ENCODE measurements around the gene TMEM143. TPM values are rescaled to one million over a fixed set of nuclear protein-coding genes. Genes with fewer than 3 reads are reported as not detected.

Gene TMEM143
- total and polyA plus RNA-seq, 10 of the 15 experiments (the other 5 are each of a cell fraction or from before 2014, with no cell fraction given): 1.5 to 19.5 (median 10.1) TPM

DNA sequence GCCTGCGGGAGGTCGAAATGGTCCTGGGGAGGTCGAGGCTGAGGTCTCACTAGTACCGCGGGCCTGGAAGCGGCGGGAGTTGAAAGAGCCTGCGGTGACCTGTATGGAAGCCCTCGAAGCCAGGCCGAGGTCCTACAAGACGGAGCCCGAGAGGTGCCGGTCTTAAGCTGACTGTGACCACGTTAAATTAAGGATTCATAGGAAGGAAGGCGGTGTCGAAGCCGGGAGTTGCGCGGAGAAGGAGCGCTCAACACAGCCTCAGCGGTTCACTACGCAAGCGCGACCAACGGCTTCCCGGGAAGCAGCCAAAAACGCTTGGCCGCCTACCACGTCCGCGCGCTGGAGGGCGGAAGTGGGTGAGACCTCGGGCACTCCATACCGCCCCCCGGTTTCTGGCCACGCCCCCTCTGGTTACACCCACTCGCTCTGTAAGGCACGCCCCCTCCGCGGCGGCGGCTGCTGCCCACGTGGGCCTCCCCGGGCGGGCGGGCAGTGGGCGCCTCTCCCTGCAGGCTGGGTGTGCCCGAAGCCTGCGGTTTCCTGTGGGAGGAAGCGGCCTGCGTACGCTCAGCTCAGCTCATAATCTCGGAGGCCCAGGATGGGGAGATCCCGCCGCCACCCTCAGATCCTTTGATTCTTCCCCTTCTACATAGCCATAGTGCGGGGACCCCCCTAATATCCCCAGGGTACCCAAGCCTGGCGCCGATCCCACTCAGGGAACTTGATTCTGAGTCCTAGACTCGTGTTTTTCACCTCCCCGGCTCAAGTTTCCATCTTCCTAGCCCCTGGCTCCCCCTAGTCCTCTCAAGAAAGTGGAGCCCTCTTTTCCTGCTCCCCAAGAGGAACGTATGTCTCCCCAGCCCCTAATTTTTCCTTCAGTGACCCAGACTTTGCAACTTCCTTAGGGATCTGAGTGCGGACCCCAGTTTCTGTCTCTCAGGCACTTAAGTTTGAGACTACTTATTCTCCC lies 41.8 kb downstream of the TMEM143 start (continued):
- TF ChIP-seq, protein P1, sequence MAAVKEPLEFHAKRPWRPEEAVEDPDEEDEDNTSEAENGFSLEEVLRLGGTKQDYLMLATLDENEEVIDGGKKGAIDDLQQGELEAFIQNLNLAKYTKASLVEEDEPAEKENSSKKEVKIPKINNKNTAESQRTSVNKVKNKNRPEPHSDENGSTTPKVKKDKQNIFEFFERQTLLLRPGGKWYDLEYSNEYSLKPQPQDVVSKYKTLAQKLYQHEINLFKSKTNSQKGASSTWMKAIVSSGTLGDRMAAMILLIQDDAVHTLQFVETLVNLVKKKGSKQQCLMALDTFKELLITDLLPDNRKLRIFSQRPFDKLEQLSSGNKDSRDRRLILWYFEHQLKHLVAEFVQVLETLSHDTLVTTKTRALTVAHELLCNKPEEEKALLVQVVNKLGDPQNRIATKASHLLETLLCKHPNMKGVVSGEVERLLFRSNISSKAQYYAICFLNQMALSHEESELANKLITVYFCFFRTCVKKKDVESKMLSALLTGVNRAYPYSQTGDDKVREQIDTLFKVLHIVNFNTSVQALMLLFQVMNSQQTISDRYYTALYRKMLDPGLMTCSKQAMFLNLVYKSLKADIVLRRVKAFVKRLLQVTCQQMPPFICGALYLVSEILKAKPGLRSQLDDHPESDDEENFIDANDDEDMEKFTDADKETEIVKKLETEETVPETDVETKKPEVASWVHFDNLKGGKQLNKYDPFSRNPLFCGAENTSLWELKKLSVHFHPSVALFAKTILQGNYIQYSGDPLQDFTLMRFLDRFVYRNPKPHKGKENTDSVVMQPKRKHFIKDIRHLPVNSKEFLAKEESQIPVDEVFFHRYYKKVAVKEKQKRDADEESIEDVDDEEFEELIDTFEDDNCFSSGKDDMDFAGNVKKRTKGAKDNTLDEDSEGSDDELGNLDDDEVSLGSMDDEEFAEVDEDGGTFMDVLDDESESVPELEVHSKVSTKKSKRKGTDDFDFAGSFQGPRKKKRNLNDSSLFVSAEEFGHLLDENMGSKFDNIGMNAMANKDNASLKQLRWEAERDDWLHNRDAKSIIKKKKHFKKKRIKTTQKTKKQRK (IDR thresholded peaks at IDR 0.05; ENCODE audit: low read depth, low read length): no peak
- peak; percentile 62; the same call in 1 of the 2 replicates for TF ChIP-seq TCF12 (IDR thresholded peaks at IDR 0.05; ENCODE audit: low read depth, low read length)
- no peak for TF ChIP-seq NR2C1 (IDR thresholded peaks at IDR 0.05)
- 0 out of 2 replicates have a peak, but pooled peaks have one; percentile 5 for TF ChIP-seq IRF4 (IDR thresholded peaks at IDR 0.05; ENCODE audit: low read depth, low read length)
- 0 out of 2 replicates have a peak, but pooled peaks have one; percentile 34 for TF ChIP-seq NFYB (IDR thresholded peaks at IDR 0.05; ENCODE audit: insufficient read depth, low read depth, low read length)
- peak; percentile 76 for TF ChIP-seq TCF3 (IDR thresholded peaks at IDR 0.05; ENCODE audit: borderline replicate concordance, insufficient read depth, low read depth, low read length)
- peak; percentile 82 for TF ChIP-seq MEF2B (IDR thresholded peaks at IDR 0.05; ENCODE audit: partially characterized antibody, poor library complexity, severe bottlenecking)
- TF ChIP-seq TBL1XR1 (IDR thresholded peaks at IDR 0.05; ENCODE audit: low read depth, low read length): peak; percentile 64; the same call in 1 of the 2 replicates
- TF ChIP-seq, protein P2, sequence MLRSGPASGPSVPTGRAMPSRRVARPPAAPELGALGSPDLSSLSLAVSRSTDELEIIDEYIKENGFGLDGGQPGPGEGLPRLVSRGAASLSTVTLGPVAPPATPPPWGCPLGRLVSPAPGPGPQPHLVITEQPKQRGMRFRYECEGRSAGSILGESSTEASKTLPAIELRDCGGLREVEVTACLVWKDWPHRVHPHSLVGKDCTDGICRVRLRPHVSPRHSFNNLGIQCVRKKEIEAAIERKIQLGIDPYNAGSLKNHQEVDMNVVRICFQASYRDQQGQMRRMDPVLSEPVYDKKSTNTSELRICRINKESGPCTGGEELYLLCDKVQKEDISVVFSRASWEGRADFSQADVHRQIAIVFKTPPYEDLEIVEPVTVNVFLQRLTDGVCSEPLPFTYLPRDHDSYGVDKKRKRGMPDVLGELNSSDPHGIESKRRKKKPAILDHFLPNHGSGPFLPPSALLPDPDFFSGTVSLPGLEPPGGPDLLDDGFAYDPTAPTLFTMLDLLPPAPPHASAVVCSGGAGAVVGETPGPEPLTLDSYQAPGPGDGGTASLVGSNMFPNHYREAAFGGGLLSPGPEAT (IDR thresholded peaks at IDR 0.05; ENCODE audit: low read depth): peak; percentile 77
- TF ChIP-seq, protein P3, sequence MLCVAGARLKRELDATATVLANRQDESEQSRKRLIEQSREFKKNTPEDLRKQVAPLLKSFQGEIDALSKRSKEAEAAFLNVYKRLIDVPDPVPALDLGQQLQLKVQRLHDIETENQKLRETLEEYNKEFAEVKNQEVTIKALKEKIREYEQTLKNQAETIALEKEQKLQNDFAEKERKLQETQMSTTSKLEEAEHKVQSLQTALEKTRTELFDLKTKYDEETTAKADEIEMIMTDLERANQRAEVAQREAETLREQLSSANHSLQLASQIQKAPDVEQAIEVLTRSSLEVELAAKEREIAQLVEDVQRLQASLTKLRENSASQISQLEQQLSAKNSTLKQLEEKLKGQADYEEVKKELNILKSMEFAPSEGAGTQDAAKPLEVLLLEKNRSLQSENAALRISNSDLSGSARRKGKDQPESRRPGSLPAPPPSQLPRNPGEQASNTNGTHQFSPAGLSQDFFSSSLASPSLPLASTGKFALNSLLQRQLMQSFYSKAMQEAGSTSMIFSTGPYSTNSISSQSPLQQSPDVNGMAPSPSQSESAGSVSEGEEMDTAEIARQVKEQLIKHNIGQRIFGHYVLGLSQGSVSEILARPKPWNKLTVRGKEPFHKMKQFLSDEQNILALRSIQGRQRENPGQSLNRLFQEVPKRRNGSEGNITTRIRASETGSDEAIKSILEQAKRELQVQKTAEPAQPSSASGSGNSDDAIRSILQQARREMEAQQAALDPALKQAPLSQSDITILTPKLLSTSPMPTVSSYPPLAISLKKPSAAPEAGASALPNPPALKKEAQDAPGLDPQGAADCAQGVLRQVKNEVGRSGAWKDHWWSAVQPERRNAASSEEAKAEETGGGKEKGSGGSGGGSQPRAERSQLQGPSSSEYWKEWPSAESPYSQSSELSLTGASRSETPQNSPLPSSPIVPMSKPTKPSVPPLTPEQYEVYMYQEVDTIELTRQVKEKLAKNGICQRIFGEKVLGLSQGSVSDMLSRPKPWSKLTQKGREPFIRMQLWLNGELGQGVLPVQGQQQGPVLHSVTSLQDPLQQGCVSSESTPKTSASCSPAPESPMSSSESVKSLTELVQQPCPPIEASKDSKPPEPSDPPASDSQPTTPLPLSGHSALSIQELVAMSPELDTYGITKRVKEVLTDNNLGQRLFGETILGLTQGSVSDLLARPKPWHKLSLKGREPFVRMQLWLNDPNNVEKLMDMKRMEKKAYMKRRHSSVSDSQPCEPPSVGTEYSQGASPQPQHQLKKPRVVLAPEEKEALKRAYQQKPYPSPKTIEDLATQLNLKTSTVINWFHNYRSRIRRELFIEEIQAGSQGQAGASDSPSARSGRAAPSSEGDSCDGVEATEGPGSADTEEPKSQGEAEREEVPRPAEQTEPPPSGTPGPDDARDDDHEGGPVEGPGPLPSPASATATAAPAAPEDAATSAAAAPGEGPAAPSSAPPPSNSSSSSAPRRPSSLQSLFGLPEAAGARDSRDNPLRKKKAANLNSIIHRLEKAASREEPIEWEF (IDR thresholded peaks at IDR 0.05; ENCODE audit: insufficient replicate concordance, low read depth, low read length): no peak
- TF ChIP-seq, protein P4, sequence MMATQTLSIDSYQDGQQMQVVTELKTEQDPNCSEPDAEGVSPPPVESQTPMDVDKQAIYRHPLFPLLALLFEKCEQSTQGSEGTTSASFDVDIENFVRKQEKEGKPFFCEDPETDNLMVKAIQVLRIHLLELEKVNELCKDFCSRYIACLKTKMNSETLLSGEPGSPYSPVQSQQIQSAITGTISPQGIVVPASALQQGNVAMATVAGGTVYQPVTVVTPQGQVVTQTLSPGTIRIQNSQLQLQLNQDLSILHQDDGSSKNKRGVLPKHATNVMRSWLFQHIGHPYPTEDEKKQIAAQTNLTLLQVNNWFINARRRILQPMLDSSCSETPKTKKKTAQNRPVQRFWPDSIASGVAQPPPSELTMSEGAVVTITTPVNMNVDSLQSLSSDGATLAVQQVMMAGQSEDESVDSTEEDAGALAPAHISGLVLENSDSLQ (IDR thresholded peaks at IDR 0.05): no peak
- TF ChIP-seq, protein P5, sequence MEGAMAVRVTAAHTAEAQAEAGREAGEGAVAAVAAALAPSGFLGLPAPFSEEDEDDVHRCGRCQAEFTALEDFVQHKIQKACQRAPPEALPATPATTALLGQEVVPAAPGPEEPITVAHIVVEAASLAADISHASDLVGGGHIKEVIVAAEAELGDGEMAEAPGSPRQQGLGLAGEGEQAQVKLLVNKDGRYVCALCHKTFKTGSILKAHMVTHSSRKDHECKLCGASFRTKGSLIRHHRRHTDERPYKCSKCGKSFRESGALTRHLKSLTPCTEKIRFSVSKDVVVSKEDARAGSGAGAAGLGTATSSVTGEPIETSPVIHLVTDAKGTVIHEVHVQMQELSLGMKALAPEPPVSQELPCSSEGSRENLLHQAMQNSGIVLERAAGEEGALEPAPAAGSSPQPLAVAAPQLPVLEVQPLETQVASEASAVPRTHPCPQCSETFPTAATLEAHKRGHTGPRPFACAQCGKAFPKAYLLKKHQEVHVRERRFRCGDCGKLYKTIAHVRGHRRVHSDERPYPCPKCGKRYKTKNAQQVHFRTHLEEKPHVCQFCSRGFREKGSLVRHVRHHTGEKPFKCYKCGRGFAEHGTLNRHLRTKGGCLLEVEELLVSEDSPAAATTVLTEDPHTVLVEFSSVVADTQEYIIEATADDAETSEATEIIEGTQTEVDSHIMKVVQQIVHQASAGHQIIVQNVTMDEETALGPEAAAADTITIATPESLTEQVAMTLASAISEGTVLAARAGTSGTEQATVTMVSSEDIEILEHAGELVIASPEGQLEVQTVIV (IDR thresholded peaks at IDR 0.05; ENCODE audit: borderline replicate concordance, partially characterized antibody): peak; percentile 52
- peak; percentile 96 for TF ChIP-seq RUNX3 (IDR thresholded peaks at IDR 0.05; ENCODE audit: low read length)

Measured in GM12878 (cell line).